Spleen (tissue), 7 donors: Measurements from ENCODE around the gene CHCHD3.

Experiments used
- CTCF ChIP-seq, 11 experiments: fragments of 200-600 bp in 7 of 11; fragments of 450-650 bp in 4 of 11; sonication (generic) in 4 of 11; IDR thresholded peaks in 8 of 11; conservative IDR thresholded peaks in 3 of 11; 1 replicate in 7 of 11; 2 replicates in 4 of 11; pipeline versions ENCODE4 v1.4.0 to v1.8.0; 2016 to 2021; ENCODE audit warnings: antibody characterized with exemption in 11 of 11, inconsistent platforms in 4 of 11, mild to moderate bottlenecking in 1 of 11
- POLR2A ChIP-seq, 3 donors: fragments of 450-650 bp; IDR thresholded peaks; one replicate each; pipeline ENCODE4 v1.5.1; 2017; ENCODE audit warnings: antibody characterized with exemption in 3 of 3, mild to moderate bottlenecking in 1 of 3
- POLR2AphosphoS5 ChIP-seq, 3 donors: sonication (generic); formaldehyde crosslinking; IDR thresholded peaks; one replicate each; pipeline ENCODE4 v1.5.1; 2017; ENCODE audit warnings: antibody characterized with exemption in 3 of 3
- donor health status: DM: no; HTN: no; CAD: no; lungs with moderate emphysema.
- donor health status: DM: no; HTN: no; CAD: no.
- donor health status: DM: no; HTN: no; CAD: no.

- no peak for TF ChIP-seq CTCF (IDR thresholded peaks at IDR 0.05 in 8 of 11, conservative IDR thresholded peaks at IDR 0.05 in 3 of 11)
- TF ChIP-seq POLR2A (IDR thresholded peaks at IDR 0.05) = no peak
- TF ChIP-seq POLR2AphosphoS5 (IDR thresholded peaks at IDR 0.05) = no peak
These were observed 20.5 kb downstream of the CHCHD3 start for GRCh38 chr7:133061357-133061756.
